LHCN-M2 (cell line): ENCODE results near the gene PGLYRP1. TPM values are rescaled to one million over a fixed set of nuclear protein-coding genes. Genes with fewer than 3 reads are reported as not detected.
A peak's percentile ranks its signal among the peaks of the same experiment; 100 is the strongest.

Experiments used
- DNase-seq: peaks from one replicate; pipeline ENCODE4 v3.0.0-alpha.2; 2012; ENCODE audit warnings: low read depth
- total RNA-seq: library from RNA; depleted of rRNA; stranded (reverse); fragments of >200 nt; gene quantifications from 2 replicates; pipeline ENCODE4 v1.2.3, GENCODE V29; 2014

The PGLYRP1 gene
- total RNA-seq, 1 experiment from 2014 or later: not detected

GRCh38 chr19:46032597-46033025, 9.8 kb upstream of the PGLYRP1 start:
- no peak for DNase-seq

GRCh38 chr19:46031781-46032596, 9.1 kb upstream of the PGLYRP1 start:
- peak; percentile 52 for DNase-seq

GRCh38 chr19:46030812-46031550, 8.1 kb upstream of the PGLYRP1 start:
- DNase-seq: no peak

- no peak for DNase-seq
Observed at GRCh38 chr19:46025835-46026234, 3.0 kb upstream of the PGLYRP1 start.

- no peak for DNase-seq
Observed at GRCh38 chr19:46023311-46023779, 492 bp upstream of the PGLYRP1 start.

- DNase-seq: no peak
Observed at GRCh38 chr19:46022061-46022430, 807 bp downstream of the PGLYRP1 start.

- DNase-seq: no peak
Observed at GRCh38 chr19:46021531-46022041, 1.3 kb downstream of the PGLYRP1 start.

- DNase-seq: no peak
Observed at GRCh38 chr19:46020819-46021125, 2.1 kb downstream of the PGLYRP1 start.

GRCh38 chr19:46019270-46019669, 3.6 kb downstream of the PGLYRP1 start:
- DNase-seq: no peak

- no peak for DNase-seq
Observed at GRCh38 chr19:46018729-46019251, 4.1 kb downstream of the PGLYRP1 start.

- no peak for DNase-seq
Observed at GRCh38 chr19:46017874-46018675, 4.8 kb downstream of the PGLYRP1 start.

GRCh38 chr19:46017095-46017429, 5.8 kb downstream of the PGLYRP1 start:
- DNase-seq: no peak

GRCh38 chr19:46016426-46017094, 6.3 kb downstream of the PGLYRP1 start:
- peak; percentile 65 for DNase-seq

GRCh38 chr19:46015687-46016425, 7.0 kb downstream of the PGLYRP1 start:
- no peak for DNase-seq

GRCh38 chr19:46014941-46015686, 7.7 kb downstream of the PGLYRP1 start:
- no peak for DNase-seq

- no peak for DNase-seq
Observed at GRCh38 chr19:46014534-46014933, 8.3 kb downstream of the PGLYRP1 start.

GRCh38 chr19:46009530-46010510, 13.0 kb downstream of the PGLYRP1 start:
- DNase-seq: peak; percentile 61

- DNase-seq: no peak
Observed at GRCh38 chr19:46006411-46006810, 16.4 kb downstream of the PGLYRP1 start.
